Lower lobe of right lung (tissue), 2 donors: Measurements from ENCODE around the gene NUP210L. TPM values are rescaled to one million over a fixed set of nuclear protein-coding genes. Genes with fewer than 3 reads are reported as not detected.

Source experiments
- ATAC-seq, 2 donors: fragments of 200-7000 bp; cut with Tn5 transposase; one replicate each; pipeline ENCODE4 v1.9.1; 2020 to 2022; ENCODE audit warnings: mild to moderate bottlenecking in 2 of 2, moderate library complexity in 2 of 2
- DNase-seq: peaks from one replicate; pipeline ENCODE4 v3.0.0-alpha.2; 2020
- H3K27ac ChIP-seq: fragments of 200-600 bp; one replicate; pipeline ENCODE4 v1.8.0; 2022
- H3K27me3 ChIP-seq: fragments of 200-600 bp; one replicate; pipeline ENCODE4 v1.8.0; 2022; ENCODE audit warnings: low read depth
- H3K36me3 ChIP-seq: fragments of 200-600 bp; one replicate; pipeline ENCODE4 v1.8.0; 2022; ENCODE audit warnings: mild to moderate bottlenecking
- H3K4me1 ChIP-seq: fragments of 200-600 bp; one replicate; pipeline ENCODE4 v1.8.0; 2022
- H3K4me3 ChIP-seq: fragments of 200-600 bp; one replicate; pipeline ENCODE4 v1.8.0; 2022; ENCODE audit warnings: mild to moderate bottlenecking
- H3K9me3 ChIP-seq: fragments of 200-600 bp; one replicate; pipeline ENCODE4 v1.8.0; 2022
- intact Hi-C: fragments of 100-400 bp; cut with DNase I; formaldehyde crosslinking; loops from one replicate; pipeline ENCODE4 v1.11.0; 2022
- total RNA-seq: library from RNA; stranded (reverse); fragmentation: NEBNext Ultra II Directional; extraction: Animal tissue kit (Norgen Biotek cat#: 25700); gene quantifications from one replicate; pipeline ENCODE4 v1.2.1, GENCODE V29; 2021
- TF ChIP-seq, protein P1 (sequence below): fragments of 200-600 bp; IDR thresholded peaks from one replicate; pipeline ENCODE4 v1.8.0; 2022; ENCODE audit warnings: antibody characterized with exemption, mild to moderate bottlenecking
- donor health status: DM: no; HTN: yes; CAD: no; lungs with severe emphysema.

The NUP210L gene
- total RNA-seq, 1 donor from 2014 or later, result 1.7 TPM

DNA sequence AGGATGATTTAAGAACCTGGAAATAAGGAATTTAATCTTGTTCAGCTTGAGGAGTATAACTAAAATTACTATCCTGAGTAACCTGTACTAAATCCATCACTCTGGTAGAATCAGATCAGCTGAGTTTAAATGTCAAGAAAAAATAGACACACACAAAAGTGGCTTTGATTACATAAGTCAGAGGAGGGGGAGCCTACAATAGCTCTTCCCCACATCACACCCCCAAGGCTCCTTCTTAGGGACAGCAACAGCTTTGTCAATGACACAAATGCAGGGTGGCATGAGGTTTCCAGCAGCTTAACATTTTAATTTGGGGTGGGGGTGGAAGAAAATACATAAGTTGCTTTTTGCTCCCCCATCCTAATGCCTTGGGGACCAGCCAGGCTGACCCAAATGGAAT lies 12.6 kb upstream of the NUP210L start:
- Histone ChIP-seq H3K27me3 (no peaks in the 10 kb centered on the region), H3K9me3 (no peaks in the 10 kb centered on the region), H3K4me3 (no peak overlapping the region), H3K36me3 (peaks cover 100% of the 10 kb centered on the region), H3K4me1 (no peaks in the 10 kb centered on the region), H3K27ac (no peak overlapping the region)
- ATAC-seq (no peak), DNase-seq (no peak)
- TF ChIP-seq, protein P1, sequence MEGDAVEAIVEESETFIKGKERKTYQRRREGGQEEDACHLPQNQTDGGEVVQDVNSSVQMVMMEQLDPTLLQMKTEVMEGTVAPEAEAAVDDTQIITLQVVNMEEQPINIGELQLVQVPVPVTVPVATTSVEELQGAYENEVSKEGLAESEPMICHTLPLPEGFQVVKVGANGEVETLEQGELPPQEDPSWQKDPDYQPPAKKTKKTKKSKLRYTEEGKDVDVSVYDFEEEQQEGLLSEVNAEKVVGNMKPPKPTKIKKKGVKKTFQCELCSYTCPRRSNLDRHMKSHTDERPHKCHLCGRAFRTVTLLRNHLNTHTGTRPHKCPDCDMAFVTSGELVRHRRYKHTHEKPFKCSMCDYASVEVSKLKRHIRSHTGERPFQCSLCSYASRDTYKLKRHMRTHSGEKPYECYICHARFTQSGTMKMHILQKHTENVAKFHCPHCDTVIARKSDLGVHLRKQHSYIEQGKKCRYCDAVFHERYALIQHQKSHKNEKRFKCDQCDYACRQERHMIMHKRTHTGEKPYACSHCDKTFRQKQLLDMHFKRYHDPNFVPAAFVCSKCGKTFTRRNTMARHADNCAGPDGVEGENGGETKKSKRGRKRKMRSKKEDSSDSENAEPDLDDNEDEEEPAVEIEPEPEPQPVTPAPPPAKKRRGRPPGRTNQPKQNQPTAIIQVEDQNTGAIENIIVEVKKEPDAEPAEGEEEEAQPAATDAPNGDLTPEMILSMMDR, result no peak
- intact Hi-C loops, result no loop called here

GRCh38 chr1:154166207-154166606 lies 11.3 kb upstream of the NUP210L start:
- Histone ChIP-seq H3K36me3 (peaks cover 99% of the 10 kb centered on the region), H3K27me3 (no peaks in the 10 kb centered on the region), H3K4me1 (no peaks in the 10 kb centered on the region), H3K27ac (no peak overlapping the region), H3K9me3 (no peaks in the 10 kb centered on the region), H3K4me3 (no peak overlapping the region)
- ATAC-seq (no peak), DNase-seq (no peak)
- intact Hi-C loops, result no loop called here
- TF ChIP-seq, protein P1, result no peak

- Histone ChIP-seq H3K4me1 (peaks cover 44% of the 10 kb centered on the region), H3K27me3 (no peaks in the 10 kb centered on the region), H3K36me3 (peaks cover 84% of the 10 kb centered on the region), H3K9me3 (no peaks in the 10 kb centered on the region), H3K27ac (no peak overlapping the region), H3K4me3 (no peak overlapping the region)
- ATAC-seq (no peak), DNase-seq (no peak)
- TF ChIP-seq, protein P1, result no peak
- intact Hi-C loops, result no loop called here
Measured at GRCh38 chr1:154159554-154159953, 4.7 kb upstream of the NUP210L start.

DNA sequence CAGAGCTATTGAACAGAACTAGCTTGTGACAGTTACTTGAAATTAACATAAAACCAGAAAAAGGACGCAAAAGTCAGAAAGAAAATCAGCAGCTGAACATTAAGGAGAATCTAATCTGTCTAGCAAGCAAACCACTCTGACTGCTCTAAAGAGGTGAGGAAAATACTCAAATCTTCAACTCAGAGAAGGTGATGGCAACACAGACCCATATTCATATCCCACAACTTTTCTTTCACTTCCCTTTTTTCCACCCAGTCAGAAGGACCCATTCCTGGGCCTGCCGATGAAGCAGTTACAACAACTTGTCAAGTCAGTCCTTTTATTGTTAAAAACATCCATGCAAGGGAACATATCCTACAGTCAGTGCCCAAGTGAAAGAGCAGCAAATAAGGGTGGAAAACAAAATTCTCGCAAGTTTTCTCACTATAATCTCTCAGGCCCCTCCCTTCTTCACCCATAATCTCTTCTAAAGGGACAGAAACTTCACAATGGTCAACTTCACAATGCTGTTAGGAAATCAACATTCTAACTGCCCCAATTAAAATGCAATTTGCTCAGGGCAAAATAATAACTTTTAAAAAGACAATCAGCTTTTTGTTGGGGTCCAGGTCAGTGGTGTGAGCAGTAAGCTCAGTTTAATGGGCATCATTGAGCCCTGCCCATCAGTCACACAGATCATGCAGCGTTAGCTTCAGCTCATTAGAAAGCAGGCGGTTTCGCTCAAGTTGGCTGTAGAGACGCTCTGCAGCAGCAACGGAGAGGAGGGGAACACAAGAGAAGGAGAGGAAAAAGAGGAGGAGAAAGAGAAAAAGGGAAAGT lies 3.6 kb upstream of the NUP210L start:
- H3K4me1 ChIP-seq, result peaks cover 54% of the 10 kb centered on the region
- no peaks in the 10 kb centered on the region for H3K9me3 ChIP-seq
- no peaks in the 10 kb centered on the region for H3K27me3 ChIP-seq
- H3K4me3 ChIP-seq, result no peak overlapping the region
- peak overlapping the region; percentile 94 for H3K27ac ChIP-seq
- TF ChIP-seq, protein P1, result no peak
- H3K36me3 ChIP-seq, result peaks cover 74% of the 10 kb centered on the region
- intact Hi-C loops, result no loop called here
- DNase-seq (no peak), ATAC-seq (no peak)

- H3K4me3 ChIP-seq, result no peak overlapping the region
- H3K4me1 ChIP-seq, result peaks cover 57% of the 10 kb centered on the region
- ATAC-seq, result peak; percentile 77 to 80
- no peaks in the 10 kb centered on the region for H3K27me3 ChIP-seq
- TF ChIP-seq, protein P1, result no peak
- peak overlapping the region; percentile 94 for H3K27ac ChIP-seq
- intact Hi-C loops, result no loop called here
- no peaks in the 10 kb centered on the region for H3K9me3 ChIP-seq
- peaks cover 66% of the 10 kb centered on the region for H3K36me3 ChIP-seq
- no peak for DNase-seq
Measured at GRCh38 chr1:154157520-154158306, 2.8 kb upstream of the NUP210L start.
